Spleen (tissue), 11 donors: Measurements from ENCODE around the gene GEMIN2. TPM values are rescaled to one million over a fixed set of nuclear protein-coding genes. Genes with fewer than 3 reads are reported as not detected.
"Not testable (repeated sequence)": the region's sequence is repeated elsewhere in the genome, so short reads cannot be mapped to it uniquely, and the experiment has no call there.

Experiments
- DNase-seq: peaks from one replicate; pipeline ENCODE4 v3.0.0-alpha.2; 2020
- H3K27ac ChIP-seq, 8 donors: fragments of 200-600 bp; sonication (generic) in 7 of 8; 1 replicate in 4 of 8; 2 replicates in 4 of 8; pipeline versions ENCODE4 v1.5.0 to v1.8.0; 2016 to 2021; ENCODE audit warnings: inconsistent platforms in 4 of 8, mild to moderate bottlenecking in 4 of 8, moderate library complexity in 1 of 8
- H3K27me3 ChIP-seq, 7 donors: fragments of 200-600 bp; sonication (generic) in 6 of 7; replicated peaks in 1 of 7; 1 replicate in 4 of 7; 2 replicates in 3 of 7; pipeline versions ENCODE4 v1.5.0 to v1.8.0; 2016 to 2021; ENCODE audit warnings: inconsistent platforms in 3 of 7, mild to moderate bottlenecking in 1 of 7
- H3K36me3 ChIP-seq, 6 donors: fragments of 200-600 bp; sonication (generic) in 5 of 6; 1 replicate in 4 of 6; 2 replicates in 2 of 6; pipeline versions ENCODE4 v1.5.0 to v1.8.0; 2016 to 2021; ENCODE audit warnings: inconsistent platforms in 2 of 6
- H3K4me1 ChIP-seq, 6 donors: fragments of 200-600 bp; sonication (generic) in 5 of 6; 1 replicate in 3 of 6; 2 replicates in 3 of 6; pipeline versions ENCODE4 v1.5.0 to v1.8.0; 2016 to 2021; ENCODE audit warnings: inconsistent platforms in 3 of 6
- H3K4me3 ChIP-seq, 8 donors: fragments of 200-600 bp; sonication (generic) in 7 of 8; 1 replicate in 4 of 8; 2 replicates in 4 of 8; pipeline versions ENCODE4 v1.5.0 to v1.8.0; 2016 to 2021; ENCODE audit warnings: inconsistent platforms in 4 of 8, mild to moderate bottlenecking in 4 of 8, moderate library complexity in 2 of 8
- H3K9me3 ChIP-seq, 8 donors: fragments of 200-600 bp; sonication (generic) in 7 of 8; 1 replicate in 4 of 8; 2 replicates in 4 of 8; pipeline versions ENCODE4 v1.5.0 to v1.8.0; 2016 to 2021; ENCODE audit warnings: inconsistent platforms in 4 of 8
- CTCF ChIP-seq, 11 experiments: fragments of 200-600 bp in 7 of 11; fragments of 450-650 bp in 4 of 11; sonication (generic) in 4 of 11; IDR thresholded peaks in 8 of 11; conservative IDR thresholded peaks in 3 of 11; 1 replicate in 7 of 11; 2 replicates in 4 of 11; pipeline versions ENCODE4 v1.4.0 to v1.8.0; 2016 to 2021; ENCODE audit warnings: antibody characterized with exemption in 11 of 11, inconsistent platforms in 4 of 11, mild to moderate bottlenecking in 1 of 11
- POLR2A ChIP-seq, 3 donors: fragments of 450-650 bp; IDR thresholded peaks; one replicate each; pipeline ENCODE4 v1.5.1; 2017; ENCODE audit warnings: antibody characterized with exemption in 3 of 3, mild to moderate bottlenecking in 1 of 3
- POLR2AphosphoS5 ChIP-seq, 3 donors: sonication (generic); formaldehyde crosslinking; IDR thresholded peaks; one replicate each; pipeline ENCODE4 v1.5.1; 2017; ENCODE audit warnings: antibody characterized with exemption in 3 of 3
- WGBS, 5 donors: extraction: QIAGEN DNeasy Blood & Tissue Kit in 3 of 5; methylation state at CpG; one replicate each; pipeline versions ENCODE4 v1.1.5 to v1.1.7; 2013 to 2018; 5-methylcytosine and 5-hydroxymethylcytosine counted together
- intact Hi-C: fragments of 100-400 bp; cut with DNase I; formaldehyde crosslinking; loops from one replicate; pipeline ENCODE4 v1.15.0; 2023; ENCODE audit warnings: low total_unique reads
- polyA plus RNA-seq, 3 donors: library from polyadenylated mRNA; stranded (reverse); fragments of 200-250 nt; gene quantifications; one replicate each; pipeline ENCODE4 v1.2.1, GENCODE V29; 2013
- total RNA-seq, 7 donors: library from RNA; depleted of rRNA in 3 of 7; stranded (reverse); fragments of >200 nt in 3 of 7; fragmentation: NEBNext Ultra II Directional in 4 of 7; extraction: Animal tissue kit (Norgen Biotek cat#: 25700) in 4 of 7; gene quantifications; one replicate each; pipeline versions ENCODE4 v1.1.0 to v1.2.1, GENCODE V29; 2016 to 2021
- donor health status: healthy with polysubstance abuse.
- donor health status: DM: no; HTN: no; CAD: no; lungs with moderate emphysema.
- donor health status: DM: no; HTN: no; CAD: no.
- donor health status: Bipolar disorder and iron deficiency.
- donor health status: healthy.
- donor health status: DM: no; HTN: no; CAD: no.
- donor health status: DM: yes; HTN: yes; CAD: no.

GEMIN2 gene
- total and polyA plus RNA-seq, 10 donors = 8.4 to 20.8 (median 13.2) TPM

DNA sequence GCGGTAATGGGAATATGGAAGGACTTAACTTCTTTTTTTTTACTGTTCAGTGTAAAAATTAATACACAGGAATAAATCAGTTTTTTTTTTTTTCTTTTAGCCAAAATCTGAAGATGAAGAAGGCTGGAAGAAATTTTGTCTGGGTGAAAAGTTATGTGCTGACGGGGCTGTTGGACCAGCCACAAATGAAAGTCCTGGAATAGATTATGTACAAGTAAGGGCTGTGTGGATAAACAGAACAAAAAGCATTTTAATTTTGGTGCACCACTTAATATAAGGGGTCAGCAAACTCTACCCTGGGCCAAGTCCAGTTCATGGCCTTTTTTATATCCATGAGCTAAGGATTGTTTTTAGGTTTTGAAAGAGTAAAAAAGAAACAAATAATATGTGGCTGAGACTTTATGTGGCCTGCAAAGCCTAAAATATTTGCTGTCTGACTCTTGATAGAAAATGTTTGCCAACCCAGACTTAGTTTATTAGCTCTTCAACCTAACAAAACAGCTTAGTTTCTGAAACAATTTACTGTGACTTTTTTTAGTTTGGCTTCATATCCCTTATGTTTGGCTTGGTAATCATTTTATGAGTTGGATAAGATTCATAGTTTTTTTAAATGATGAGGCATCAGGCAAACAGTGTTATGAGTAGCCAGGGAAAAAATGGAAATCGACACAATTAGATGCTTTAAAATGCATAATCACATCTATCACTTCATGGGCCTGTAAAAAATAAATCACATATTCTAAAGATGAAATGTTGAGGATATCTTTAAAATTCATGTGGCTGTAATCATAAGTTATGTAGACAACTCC lies 8.4 kb downstream of the GEMIN2 start:
- H3K36me3 ChIP-seq = peaks cover 0 to 100% (median 66%) of the 10 kb centered on the region in 6 donors
- WGBS, 5 donors = 94 to 98% (median 96%) methylated on average over 3 of the region's 3 CpGs

GRCh38 chr14:39137835-39138234 lies 23.7 kb downstream of the GEMIN2 start:
- H3K27ac ChIP-seq, H3K4me1 ChIP-seq, H3K4me3 ChIP-seq, H3K27me3 ChIP-seq, DNase-seq, intact Hi-C loops: not testable (repeated sequence)
- WGBS, 5 donors = 93 to 99% (median 94%) methylated on average over 8 of the region's 8 CpGs
- Histone ChIP-seq H3K36me3 (peaks cover 0 to 94% (median 51%) of the 10 kb centered on the region in 6 donors), H3K9me3 (peaks cover 0 to 11% (median 5%) of the 10 kb centered on the region in 8 donors)

More for the DNA sequence above, 8.4 kb downstream of the GEMIN2 start:
- no peak for DNase-seq
- H3K27me3 ChIP-seq = no peaks in the 10 kb centered on the region
- H3K4me1 ChIP-seq = no peaks in the 10 kb centered on the region
- H3K9me3 ChIP-seq = no peaks in the 10 kb centered on the region
- no peak overlapping the region for H3K27ac ChIP-seq
- intact Hi-C loops = no loop called here
- TF ChIP-seq CTCF (IDR thresholded peaks at IDR 0.05 in 8 of 11, conservative IDR thresholded peaks at IDR 0.05 in 3 of 11) (no peak), POLR2AphosphoS5 (IDR thresholded peaks at IDR 0.05) (no peak), POLR2A (IDR thresholded peaks at IDR 0.05) (no peak)
- H3K4me3 ChIP-seq = no peak overlapping the region

DNA sequence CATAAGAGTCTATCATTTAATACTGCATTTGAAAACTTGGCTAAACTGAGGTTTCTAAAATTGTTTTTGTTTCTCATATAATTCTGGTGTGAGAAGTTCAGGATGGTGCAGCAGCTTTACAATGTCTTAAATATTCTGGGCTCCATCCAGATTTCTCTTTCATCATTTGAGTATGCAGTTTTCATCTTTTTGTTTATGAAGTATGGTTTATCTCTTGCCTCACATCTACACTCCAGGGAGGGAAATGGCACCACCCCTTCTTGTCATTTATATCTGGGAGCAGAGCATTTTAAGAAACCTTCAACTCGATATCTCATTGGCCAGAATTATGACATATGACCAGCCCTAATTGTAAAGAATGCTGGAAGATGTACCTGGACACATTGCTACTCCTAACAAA lies 24.3 kb downstream of the GEMIN2 start:
- peaks cover 0 to 96% (median 50%) of the 10 kb centered on the region in 6 donors for H3K36me3 ChIP-seq
- intact Hi-C loops = no loop called here

GRCh38 chr14:39140170-39140569 lies 26.0 kb downstream of the GEMIN2 start:
- no peak for TF ChIP-seq CTCF (IDR thresholded peaks at IDR 0.05 in 8 of 11, conservative IDR thresholded peaks at IDR 0.05 in 3 of 11)
- TF ChIP-seq POLR2AphosphoS5 (IDR thresholded peaks at IDR 0.05) = no peak
- no peak for TF ChIP-seq POLR2A (IDR thresholded peaks at IDR 0.05)
- no peaks in the 10 kb centered on the region for H3K27me3 ChIP-seq
- peaks cover 0 to 16% (median 5%) of the 10 kb centered on the region in 8 donors for H3K9me3 ChIP-seq
- DNase-seq = no peak
- H3K27ac ChIP-seq = no peak overlapping the region
- H3K4me3 ChIP-seq = no peak overlapping the region
- peaks cover 0 to 90% (median 35%) of the 10 kb centered on the region in 6 donors for H3K36me3 ChIP-seq
- WGBS, 5 donors = 82 to 95% (median 90%) methylated on average over 3 of the region's 3 CpGs
- peaks cover 0 to 3% (median 0%) of the 10 kb centered on the region in 6 donors for H3K4me1 ChIP-seq
- intact Hi-C loops = no loop called here

More for the DNA sequence above, 24.3 kb downstream of the GEMIN2 start:
- Histone ChIP-seq H3K4me1 (peaks cover 0 to 3% (median 0%) of the 10 kb centered on the region in 6 donors), H3K27ac (no peak overlapping the region), H3K4me3 (no peak overlapping the region), H3K27me3 (no peaks in the 10 kb centered on the region), H3K9me3 (peaks cover 0 to 15% (median 5%) of the 10 kb centered on the region in 8 donors)
- WGBS, 5 donors = 90 to 100% (median 97%) methylated on average over 1 of the region's 1 CpG
- TF ChIP-seq POLR2AphosphoS5 (IDR thresholded peaks at IDR 0.05) = no peak
- no peak for TF ChIP-seq CTCF (IDR thresholded peaks at IDR 0.05 in 8 of 11, conservative IDR thresholded peaks at IDR 0.05 in 3 of 11)
- no peak for TF ChIP-seq POLR2A (IDR thresholded peaks at IDR 0.05)
- DNase-seq = no peak

DNA sequence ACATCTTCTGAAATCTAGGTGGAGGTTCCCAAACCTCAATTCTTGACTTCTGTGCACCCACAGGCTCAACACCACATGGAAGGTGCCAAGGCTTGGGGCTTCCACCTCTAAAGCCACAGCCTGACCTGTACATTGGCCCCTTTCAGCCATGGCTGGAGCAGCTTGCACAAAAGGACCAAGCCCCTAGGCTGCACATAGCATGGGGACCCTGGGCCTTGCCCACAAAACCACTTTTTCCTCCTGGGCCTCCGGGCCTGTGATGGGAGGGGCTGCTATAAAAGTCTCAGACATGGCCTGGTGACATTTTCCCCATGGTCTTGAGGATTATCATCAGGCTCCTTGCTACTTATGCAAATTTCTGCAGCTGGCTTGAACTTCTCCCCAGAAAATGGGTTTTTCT lies 27.5 kb downstream of the GEMIN2 start:
- WGBS, 5 donors = 73 to 93% (median 92%) methylated on average over 1 of the region's 1 CpG
- intact Hi-C loops, DNase-seq, H3K4me1 ChIP-seq, H3K4me3 ChIP-seq, H3K27ac ChIP-seq, H3K27me3 ChIP-seq: not testable (repeated sequence)
- Histone ChIP-seq H3K36me3 (peaks cover 0 to 90% (median 24%) of the 10 kb centered on the region in 6 donors), H3K9me3 (peaks cover 0 to 16% (median 5%) of the 10 kb centered on the region in 8 donors)

- WGBS, 5 donors = 56 to 69% (median 65%) methylated on average over 2 of the region's 2 CpGs
- intact Hi-C loops = not testable (repeated sequence)
These were observed 29.1 kb downstream of the GEMIN2 start for GRCh38 chr14:39143226-39143625.

More at GRCh38 chr14:39143226-39143625, 29.1 kb downstream of the GEMIN2 start:
- not testable (repeated sequence) for H3K4me3 ChIP-seq, H3K27me3 ChIP-seq, H3K27ac ChIP-seq, DNase-seq, H3K4me1 ChIP-seq
- Histone ChIP-seq H3K36me3 (peaks cover 0 to 90% (median 17%) of the 10 kb centered on the region in 6 donors), H3K9me3 (peaks cover 0 to 16% (median 5%) of the 10 kb centered on the region in 8 donors)
